Measurements from ENCODE around the gene GPR3. TPM values are rescaled to one million over a fixed set of nuclear protein-coding genes. Genes with fewer than 3 reads are reported as not detected.

GPR3 gene
- total RNA-seq, 4 donors from 2014 or later: 0.51 to 0.66 TPM; not detected in 2

- TF ChIP-seq CTCF (IDR thresholded peaks at IDR 0.05; ENCODE audit: low read depth): no peak
Observed at GRCh38 chr1:27374362-27375086, 17.9 kb upstream of the GPR3 start, which contains the start of gene FCN3. FCN3 (minus strand) TSS chr1:27374824; CDS start chr1:27374818, 6 bp downstream.

GRCh38 chr1:27377760-27378495 lies 14.5 kb upstream of the GPR3 start:
- no peak for TF ChIP-seq CTCF (IDR thresholded peaks at IDR 0.05; ENCODE audit: low read depth)

- no peak for TF ChIP-seq CTCF (IDR thresholded peaks at IDR 0.05; ENCODE audit: low read depth)
Observed at GRCh38 chr1:27379564-27380122, 12.8 kb upstream of the GPR3 start.

GRCh38 chr1:27380224-27380623 lies 12.2 kb upstream of the GPR3 start:
- no peak for TF ChIP-seq CTCF (IDR thresholded peaks at IDR 0.05; ENCODE audit: low read depth)

- TF ChIP-seq CTCF (IDR thresholded peaks at IDR 0.05; ENCODE audit: low read depth): no peak
Observed at GRCh38 chr1:27380766-27381733, 11.4 kb upstream of the GPR3 start.

- no peak for TF ChIP-seq CTCF (IDR thresholded peaks at IDR 0.05; ENCODE audit: low read depth)
Observed at GRCh38 chr1:27381969-27382762, 10.3 kb upstream of the GPR3 start.
